Stimulated activated CD8-positive, alpha-beta memory T cell treated with anti-CD3 and anti-CD28 coated beads, Interleukin-2, amount 100 ng/mL, for 1 hour (primary cell): Measurements from ENCODE around the gene CRYBG1.
"Not testable (repeated sequence)": the region's sequence is repeated elsewhere in the genome, so short reads cannot be mapped to it uniquely, and the experiment has no call there.

Source experiments
- DNase-seq, 2 donors: peaks; one replicate each; pipeline ENCODE4 v3.0.0-alpha.2; 2020; ENCODE audit warnings: low read depth in 2 of 2

CRYBG1 gene

DNA sequence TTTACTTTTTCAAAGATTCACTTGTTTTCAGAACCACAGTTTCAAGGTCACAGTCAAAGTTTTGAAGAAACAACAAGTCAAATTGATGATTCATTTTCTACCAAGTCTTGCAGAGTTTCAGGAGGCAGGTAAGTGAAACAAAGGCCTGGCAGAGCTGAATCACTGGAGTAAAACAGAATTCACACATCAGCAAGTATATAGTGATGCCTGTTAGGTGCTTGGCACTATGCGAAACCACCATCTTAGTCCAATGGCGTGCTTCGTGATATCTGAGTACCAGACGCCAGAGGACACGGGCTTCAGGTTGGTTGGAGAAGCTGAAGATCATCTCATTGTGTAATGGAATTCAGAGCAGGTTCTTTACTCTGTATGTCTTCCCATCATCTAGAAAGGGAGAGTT, 192.9 kb downstream of the CRYBG1 start:
- DNase-seq: no peak

- no peak for DNase-seq
These were observed 195.2 kb downstream of the CRYBG1 start for GRCh38 chr6:106555767-106556166.

- no peak for DNase-seq
These were observed 195.9 kb downstream of the CRYBG1 start for GRCh38 chr6:106556368-106556960.

GRCh38 chr6:106557837-106558236, 197.3 kb downstream of the CRYBG1 start:
- no peak for DNase-seq

DNA sequence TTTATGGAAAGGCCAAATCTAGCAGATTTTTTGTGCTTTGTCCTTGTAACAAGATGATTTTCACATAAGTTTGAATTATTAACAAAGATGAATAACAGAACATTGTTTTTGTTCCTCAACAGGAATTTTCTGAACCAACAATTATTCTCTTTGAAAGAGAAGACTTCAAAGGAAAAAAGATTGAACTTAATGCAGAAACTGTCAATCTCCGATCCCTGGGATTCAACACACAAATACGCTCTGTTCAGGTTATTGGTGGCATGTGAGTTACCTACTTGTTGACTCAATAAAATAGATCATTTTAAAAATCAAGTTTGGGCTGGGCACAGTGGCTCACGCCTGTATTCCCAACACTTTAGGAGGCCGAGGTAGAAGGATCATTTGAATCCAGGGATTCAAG, 197.8 kb downstream of the CRYBG1 start:
- DNase-seq: no peak

DNA sequence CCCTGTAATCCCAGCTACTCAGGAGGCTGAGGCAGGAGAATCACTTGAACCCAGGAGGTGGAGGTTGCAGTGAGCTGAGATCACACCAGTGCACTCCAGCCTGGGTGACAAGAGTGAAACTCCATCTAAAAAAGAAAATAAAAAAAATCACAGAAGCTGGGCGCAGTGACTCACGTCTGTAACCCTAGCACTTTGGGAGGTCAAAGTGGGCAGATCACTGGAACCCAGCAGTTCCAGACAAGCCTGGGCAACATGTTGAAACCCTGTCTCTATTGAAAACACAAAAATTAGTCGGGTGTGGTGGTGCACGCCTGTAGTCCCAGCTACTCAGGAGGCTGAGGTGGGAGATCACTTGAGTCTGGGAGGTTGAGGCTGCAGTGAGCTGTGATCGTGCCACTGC, 199.1 kb downstream of the CRYBG1 start:
- DNase-seq: not testable (repeated sequence)

DNA sequence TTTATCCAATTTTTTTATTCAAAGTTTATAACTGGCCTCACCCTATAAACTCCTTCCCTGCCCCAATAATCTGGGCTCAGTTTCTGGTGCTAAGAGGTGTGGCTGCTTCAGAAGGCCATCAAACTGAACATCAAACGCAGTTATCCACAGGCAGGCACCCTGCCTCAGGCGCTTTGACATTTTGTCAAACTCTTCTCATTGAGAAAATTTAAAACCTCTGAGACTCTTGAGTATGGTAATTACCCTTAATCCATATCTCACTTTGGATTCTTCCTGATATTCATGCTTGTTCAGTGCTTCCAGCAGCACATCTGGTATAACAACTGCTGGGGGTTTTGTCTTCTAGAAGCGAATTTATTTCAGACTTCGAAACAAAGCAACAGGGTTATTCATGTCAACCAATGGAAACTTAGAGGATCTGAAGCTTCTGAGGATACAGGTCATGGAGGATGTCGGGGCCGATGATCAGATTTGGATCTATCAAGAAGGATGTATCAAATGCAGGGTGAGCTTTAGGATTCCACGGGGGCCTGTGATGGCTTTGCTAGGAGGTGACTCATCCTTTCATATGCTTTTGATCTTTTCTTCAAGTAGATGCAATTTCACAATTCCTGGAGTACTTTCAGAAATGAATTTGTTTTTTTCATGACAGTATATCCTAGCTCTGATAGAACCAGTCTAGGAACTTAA, 200.6 kb downstream of the CRYBG1 start:
- no peak for DNase-seq

- DNase-seq: no peak
These were observed 201.3 kb downstream of the CRYBG1 start for GRCh38 chr6:106561686-106562405.

- DNase-seq: no peak
These were observed 203.1 kb downstream of the CRYBG1 start for GRCh38 chr6:106563614-106564013.

GRCh38 chr6:106564476-106564875, 204.0 kb downstream of the CRYBG1 start:
- DNase-seq: no peak

GRCh38 chr6:106568530-106568929, 208.0 kb downstream of the CRYBG1 start:
- DNase-seq: no peak

- no peak for DNase-seq
These were observed 208.9 kb downstream of the CRYBG1 start for GRCh38 chr6:106569428-106569827.

- no peak for DNase-seq
These were observed 211.9 kb downstream of the CRYBG1 start for GRCh38 chr6:106572436-106572835.

GRCh38 chr6:106572875-106573585, 212.5 kb downstream of the CRYBG1 start:
- no peak for DNase-seq

DNA sequence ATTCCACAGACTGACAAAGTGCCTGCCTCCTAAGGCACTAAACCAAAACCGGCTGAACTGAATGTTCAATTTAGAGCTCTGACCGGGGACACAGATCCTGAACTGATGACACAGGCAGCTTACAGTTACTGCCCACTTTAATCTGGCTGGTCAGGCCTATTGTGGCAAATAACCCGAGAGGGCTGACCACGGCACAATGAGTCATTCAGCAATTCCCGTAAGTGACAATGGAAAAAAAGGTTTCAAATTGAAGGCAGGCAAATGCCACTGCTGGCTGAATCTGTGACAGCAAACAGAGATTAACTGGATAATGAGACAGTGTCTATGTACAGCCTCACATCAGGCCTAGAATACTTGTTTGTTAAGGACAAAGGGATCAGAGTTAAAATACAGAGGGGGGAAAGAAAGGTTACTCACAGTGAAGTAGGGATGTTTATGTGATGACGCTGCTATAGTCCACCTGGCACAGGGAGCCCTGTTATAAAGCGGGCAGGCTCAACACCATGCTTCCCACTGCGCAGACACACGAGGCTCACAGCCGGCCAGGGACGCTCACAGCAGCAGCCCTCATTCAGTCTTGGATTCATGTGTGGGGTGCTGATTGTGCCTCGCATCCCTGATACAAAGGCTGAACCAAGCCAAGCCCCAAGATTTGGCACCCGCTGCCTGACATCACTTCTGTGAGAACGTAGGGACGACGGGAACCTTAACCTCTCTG, 214.4 kb downstream of the CRYBG1 start:
- no peak for DNase-seq

DNA sequence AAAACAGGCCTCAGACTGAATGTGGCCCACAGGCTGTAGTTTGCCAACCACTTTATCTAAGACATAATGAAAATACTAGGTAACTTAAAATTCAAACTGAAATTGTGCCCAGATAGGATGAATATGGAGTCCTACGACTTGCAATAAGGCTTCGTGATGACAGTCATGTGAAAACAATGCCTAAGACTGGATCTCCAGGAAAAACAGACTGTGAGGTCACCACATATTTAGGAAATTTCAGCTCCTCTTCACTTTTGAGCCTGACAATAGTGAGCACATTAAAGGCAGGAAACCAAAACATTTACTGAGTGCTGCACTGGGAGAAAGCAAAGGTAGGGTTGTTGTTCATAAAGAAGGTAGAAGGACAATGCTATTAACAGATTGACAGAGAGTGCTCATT, 218.8 kb downstream of the CRYBG1 start:
- no peak for DNase-seq

DNA sequence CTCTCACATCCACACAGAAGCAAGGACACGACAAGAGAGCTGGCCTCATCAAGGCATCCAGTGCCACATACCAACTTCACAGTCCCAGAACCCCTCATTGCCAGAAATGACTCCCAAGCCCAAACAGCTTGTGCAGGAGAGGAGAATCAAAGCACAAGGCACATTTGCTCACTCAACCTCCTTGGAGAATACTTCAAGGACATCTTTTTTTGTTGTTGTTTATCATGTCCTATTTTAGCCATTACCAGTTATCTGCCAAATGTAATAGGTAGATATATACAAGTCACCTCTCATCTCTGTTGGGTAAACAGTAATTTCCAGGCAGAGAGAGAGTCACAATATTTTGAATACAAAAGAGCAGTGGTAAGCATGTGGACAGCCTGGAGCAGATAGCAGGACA, 221.0 kb downstream of the CRYBG1 start:
- DNase-seq: no peak

- DNase-seq: no peak
These were observed 226.4 kb downstream of the CRYBG1 start for GRCh38 chr6:106586815-106587415.

GRCh38 chr6:106588937-106589336, 228.4 kb downstream of the CRYBG1 start:
- DNase-seq: not testable (repeated sequence)

- no peak for DNase-seq
These were observed 230.8 kb downstream of the CRYBG1 start for GRCh38 chr6:106591111-106591825.

DNA sequence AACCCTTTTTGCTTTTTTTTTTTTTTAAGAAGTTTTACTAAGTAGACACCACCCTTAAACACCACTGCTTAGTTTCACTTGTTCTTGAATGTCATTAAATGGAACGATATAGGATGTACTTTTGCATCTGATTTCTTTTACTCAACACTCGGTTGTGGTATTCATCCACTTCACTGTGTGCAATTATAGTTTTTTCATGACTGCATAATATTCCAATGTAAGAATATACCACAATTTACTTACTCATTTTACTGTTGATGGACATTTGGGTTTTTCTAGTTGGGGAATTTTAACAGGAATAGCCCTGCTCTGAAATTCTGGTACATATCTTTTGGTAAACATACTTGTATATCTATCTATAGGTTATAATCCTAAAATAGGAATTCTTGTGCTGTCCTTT, 238.9 kb downstream of the CRYBG1 start:
- DNase-seq: no peak
